Keratinocyte (primary cell): ENCODE data around the gene ADPRS. TPM values are rescaled to one million over a fixed set of nuclear protein-coding genes. Genes with fewer than 3 reads are reported as not detected.

Source experiments
- DNase-seq: peaks from one replicate; pipeline ENCODE4 v3.0.0-alpha.2; 2011; ENCODE audit warnings: low read depth, missing footprints, low spot score
- FAIRE-seq: peaks from 2 replicates; lab custom pipeline; 2011; peaks lifted over from hg19 to GRCh38; lab: Jason Lieb, UNC
- H2AFZ ChIP-seq: 2 replicates; pipeline ENCODE4 v1.6.0; 2012; ENCODE audit warnings: low read length, control low read depth, inconsistent platforms; ENCODE audit not compliant: control insufficient read depth
- H3K27ac ChIP-seq: 2 replicates; pipeline ENCODE4 v1.5.1; 2011; ENCODE audit warnings: low read length; ENCODE audit not compliant: control insufficient read depth, insufficient read depth
- H3K27me3 ChIP-seq: 3 replicates; pipeline ENCODE4 v1.6.0; 2011; ENCODE audit warnings: low read length; ENCODE audit not compliant: control insufficient read depth, insufficient read depth; ENCODE audit errors: extremely low read depth
- H3K36me3 ChIP-seq, 2 experiments: 2 replicates in 1 of 2; 3 replicates in 1 of 2; pipeline ENCODE4 v1.5.1; 2011; ENCODE audit warnings: low read length in 2 of 2, mild to moderate bottlenecking in 1 of 2; ENCODE audit not compliant: control insufficient read depth in 2 of 2, insufficient read depth in 2 of 2; ENCODE audit errors: extremely low read depth in 1 of 2
- H3K4me1 ChIP-seq: 3 replicates; pipeline ENCODE4 v1.5.1; 2011; ENCODE audit warnings: low read length; ENCODE audit not compliant: control insufficient read depth, insufficient read depth; ENCODE audit errors: extremely low read depth
- H3K4me2 ChIP-seq: 3 replicates; pipeline ENCODE4 v1.6.0; 2011; ENCODE audit warnings: low read depth, low read length; ENCODE audit not compliant: control insufficient read depth, insufficient read depth; ENCODE audit errors: extremely low read depth
- H3K4me3 ChIP-seq, 3 experiments: fragments of 200-600 bp in 1 of 3; sonication (generic) in 1 of 3; 2 replicates in 2 of 3; 3 replicates in 1 of 3; pipeline ENCODE4 v1.5.1; 2011 to 2016; ENCODE audit warnings: low read length in 3 of 3, mild to moderate bottlenecking in 3 of 3, control low read depth in 2 of 3, inconsistent platforms in 1 of 3, low read depth in 1 of 3, mixed read lengths in 1 of 3, mixed run types in 1 of 3, moderate library complexity in 1 of 3; ENCODE audit not compliant: control insufficient read depth in 2 of 3, insufficient read depth in 2 of 3; ENCODE audit errors: extremely low read depth in 1 of 3
- H3K79me2 ChIP-seq: 2 replicates; pipeline ENCODE4 v1.6.0; 2012; ENCODE audit warnings: low read length; ENCODE audit not compliant: control insufficient read depth, insufficient read depth
- H3K9ac ChIP-seq: 3 replicates; pipeline ENCODE4 v1.6.0; 2011; ENCODE audit warnings: low read length; ENCODE audit not compliant: control insufficient read depth, insufficient read depth; ENCODE audit errors: extremely low read depth
- H3K9me1 ChIP-seq: 3 replicates; pipeline ENCODE4 v1.6.0; 2011; ENCODE audit warnings: low read length; ENCODE audit not compliant: control insufficient read depth, insufficient read depth; ENCODE audit errors: extremely low read depth
- H3K9me3 ChIP-seq: 2 replicates; pipeline ENCODE4 v1.5.1; 2012; ENCODE audit warnings: low read depth, low read length; ENCODE audit not compliant: control insufficient read depth
- H4K20me1 ChIP-seq: 3 replicates; pipeline ENCODE4 v1.6.0; 2011; ENCODE audit warnings: low read length; ENCODE audit not compliant: control insufficient read depth, insufficient read depth; ENCODE audit errors: extremely low read depth
- CTCF ChIP-seq, 3 experiments: IDR thresholded peaks in 1 of 3; conservative IDR thresholded peaks in 1 of 3; optimal IDR thresholded peaks in 1 of 3; 2 replicates in 2 of 3; 3 replicates in 1 of 3; pipeline versions ENCODE3 to v1.5.1; 2011; ENCODE audit warnings: low read length in 3 of 3, mild to moderate bottlenecking in 3 of 3, moderate library complexity in 2 of 3, control low read depth in 1 of 3, inconsistent platforms in 1 of 3; ENCODE audit not compliant: insufficient read depth in 2 of 3; ENCODE audit errors: extremely low read depth in 1 of 3
- EZH2 ChIP-seq: IDR thresholded peaks from one replicate; pipeline ENCODE4 v1.6.1; 2012; ENCODE audit warnings: inconsistent platforms, mild to moderate bottlenecking, low read length, moderate library complexity
- dilution Hi-C: fragments of 300-500 bp; cut with MboI; formaldehyde crosslinking; loops from one replicate; pipeline ENCODE4 v1.7.0; 2020; ENCODE audit warnings: low sequenced_read_pairs; ENCODE audit not compliant: extremely low pct_ligation_motif_present
- polyA plus RNA-seq, 5 experiments: library from polyadenylated mRNA; depleted of rRNA in 3 of 5; stranded (reverse) in 3 of 5; stranded (forward) in 1 of 5; unstranded in 1 of 5; fragments of >200 nt; gene quantifications; 1 replicate in 1 of 5; 2 replicates in 3 of 5; 3 replicates in 1 of 5; pipeline versions ENCODE4 v1.2.1 to v1.2.3, GENCODE V29; 2011 to 2012; ENCODE audit warnings: missing spikeins in 2 of 5, low read depth in 1 of 5, low replicate concordance in 1 of 5

ADPRS gene
- polyA plus RNA-seq, 1 donor (not counting 4 experiments of a cell fraction or from before 2014, with no cell fraction given) = 33.1 TPM

GRCh38 chr1:36093226-36093625 lies 4.5 kb downstream of the ADPRS start:
- TF ChIP-seq CTCF (optimal IDR thresholded peaks at IDR 0.05 in 1 of 3, IDR thresholded peaks at IDR 0.05 in 1 of 3, conservative IDR thresholded peaks at IDR 0.05 in 1 of 3; ENCODE audit: extremely low read depth in 1 of 3, insufficient read depth in 2 of 3, low read length in 3 of 3) (no peak), EZH2 (no peak)
- H3K27ac ChIP-seq = no peak overlapping the region
- peaks cover 32 to 50% of the 10 kb centered on the region in 2 experiments for H3K36me3 ChIP-seq
- no peaks in the 10 kb centered on the region for H3K9me3 ChIP-seq
- no peak overlapping the region for H3K4me3 ChIP-seq
- FAIRE-seq (no peak), DNase-seq (no peak)
- no peaks in the 10 kb centered on the region for H4K20me1 ChIP-seq
- no peak overlapping the region for H3K9ac ChIP-seq
- peaks cover 2% of the 10 kb centered on the region for H3K9me1 ChIP-seq
- H3K4me1 ChIP-seq = peaks cover 8% of the 10 kb centered on the region
- no peak overlapping the region for H2AFZ ChIP-seq
- no peaks in the 10 kb centered on the region for H3K27me3 ChIP-seq
- H3K4me2 ChIP-seq = no peak overlapping the region
- dilution Hi-C loops = no loop called here
- H3K79me2 ChIP-seq = peaks cover 34% of the 10 kb centered on the region

- H4K20me1 ChIP-seq = no peaks in the 10 kb centered on the region
- no peaks in the 10 kb centered on the region for H3K27me3 ChIP-seq
- peaks cover 32% of the 10 kb centered on the region for H3K79me2 ChIP-seq
- H3K4me2 ChIP-seq = no peak overlapping the region
- peaks cover 2% of the 10 kb centered on the region for H3K9me1 ChIP-seq
- dilution Hi-C loops = no loop called here
- H3K36me3 ChIP-seq = peaks cover 32 to 50% of the 10 kb centered on the region in 2 experiments
- no peak overlapping the region for H2AFZ ChIP-seq
- no peak overlapping the region for H3K9ac ChIP-seq
- no peaks in the 10 kb centered on the region for H3K9me3 ChIP-seq
- H3K4me3 ChIP-seq = no peak overlapping the region
- no peak for TF ChIP-seq EZH2
- TF ChIP-seq CTCF (optimal IDR thresholded peaks at IDR 0.05 in 1 of 3, IDR thresholded peaks at IDR 0.05 in 1 of 3, conservative IDR thresholded peaks at IDR 0.05 in 1 of 3; ENCODE audit: extremely low read depth in 1 of 3, insufficient read depth in 2 of 3, low read length in 3 of 3) = no peak
- FAIRE-seq (no peak), DNase-seq (no peak)
- H3K4me1 ChIP-seq = peaks cover 5% of the 10 kb centered on the region
- no peak overlapping the region for H3K27ac ChIP-seq
These were observed 5.2 kb downstream of the ADPRS start for GRCh38 chr1:36093929-36094328.
